NCI-H1930 (cell line): ENCODE results near the gene LTBP1.
A peak's percentile ranks its signal among the peaks of the same experiment; 100 is the strongest.
"Not testable (repeated sequence)": the region's sequence is repeated elsewhere in the genome, so short reads cannot be mapped to it uniquely, and the experiment has no call there.

Experiments used
- DNase-seq, 2 experiments: peaks; one replicate each; lab custom pipeline; 2025; lab: John Stamatoyannopoulos, UW

The LTBP1 gene, protein sequence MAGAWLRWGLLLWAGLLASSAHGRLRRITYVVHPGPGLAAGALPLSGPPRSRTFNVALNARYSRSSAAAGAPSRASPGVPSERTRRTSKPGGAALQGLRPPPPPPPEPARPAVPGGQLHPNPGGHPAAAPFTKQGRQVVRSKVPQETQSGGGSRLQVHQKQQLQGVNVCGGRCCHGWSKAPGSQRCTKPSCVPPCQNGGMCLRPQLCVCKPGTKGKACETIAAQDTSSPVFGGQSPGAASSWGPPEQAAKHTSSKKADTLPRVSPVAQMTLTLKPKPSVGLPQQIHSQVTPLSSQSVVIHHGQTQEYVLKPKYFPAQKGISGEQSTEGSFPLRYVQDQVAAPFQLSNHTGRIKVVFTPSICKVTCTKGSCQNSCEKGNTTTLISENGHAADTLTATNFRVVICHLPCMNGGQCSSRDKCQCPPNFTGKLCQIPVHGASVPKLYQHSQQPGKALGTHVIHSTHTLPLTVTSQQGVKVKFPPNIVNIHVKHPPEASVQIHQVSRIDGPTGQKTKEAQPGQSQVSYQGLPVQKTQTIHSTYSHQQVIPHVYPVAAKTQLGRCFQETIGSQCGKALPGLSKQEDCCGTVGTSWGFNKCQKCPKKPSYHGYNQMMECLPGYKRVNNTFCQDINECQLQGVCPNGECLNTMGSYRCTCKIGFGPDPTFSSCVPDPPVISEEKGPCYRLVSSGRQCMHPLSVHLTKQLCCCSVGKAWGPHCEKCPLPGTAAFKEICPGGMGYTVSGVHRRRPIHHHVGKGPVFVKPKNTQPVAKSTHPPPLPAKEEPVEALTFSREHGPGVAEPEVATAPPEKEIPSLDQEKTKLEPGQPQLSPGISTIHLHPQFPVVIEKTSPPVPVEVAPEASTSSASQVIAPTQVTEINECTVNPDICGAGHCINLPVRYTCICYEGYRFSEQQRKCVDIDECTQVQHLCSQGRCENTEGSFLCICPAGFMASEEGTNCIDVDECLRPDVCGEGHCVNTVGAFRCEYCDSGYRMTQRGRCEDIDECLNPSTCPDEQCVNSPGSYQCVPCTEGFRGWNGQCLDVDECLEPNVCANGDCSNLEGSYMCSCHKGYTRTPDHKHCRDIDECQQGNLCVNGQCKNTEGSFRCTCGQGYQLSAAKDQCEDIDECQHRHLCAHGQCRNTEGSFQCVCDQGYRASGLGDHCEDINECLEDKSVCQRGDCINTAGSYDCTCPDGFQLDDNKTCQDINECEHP (N-terminal part only)

DNA sequence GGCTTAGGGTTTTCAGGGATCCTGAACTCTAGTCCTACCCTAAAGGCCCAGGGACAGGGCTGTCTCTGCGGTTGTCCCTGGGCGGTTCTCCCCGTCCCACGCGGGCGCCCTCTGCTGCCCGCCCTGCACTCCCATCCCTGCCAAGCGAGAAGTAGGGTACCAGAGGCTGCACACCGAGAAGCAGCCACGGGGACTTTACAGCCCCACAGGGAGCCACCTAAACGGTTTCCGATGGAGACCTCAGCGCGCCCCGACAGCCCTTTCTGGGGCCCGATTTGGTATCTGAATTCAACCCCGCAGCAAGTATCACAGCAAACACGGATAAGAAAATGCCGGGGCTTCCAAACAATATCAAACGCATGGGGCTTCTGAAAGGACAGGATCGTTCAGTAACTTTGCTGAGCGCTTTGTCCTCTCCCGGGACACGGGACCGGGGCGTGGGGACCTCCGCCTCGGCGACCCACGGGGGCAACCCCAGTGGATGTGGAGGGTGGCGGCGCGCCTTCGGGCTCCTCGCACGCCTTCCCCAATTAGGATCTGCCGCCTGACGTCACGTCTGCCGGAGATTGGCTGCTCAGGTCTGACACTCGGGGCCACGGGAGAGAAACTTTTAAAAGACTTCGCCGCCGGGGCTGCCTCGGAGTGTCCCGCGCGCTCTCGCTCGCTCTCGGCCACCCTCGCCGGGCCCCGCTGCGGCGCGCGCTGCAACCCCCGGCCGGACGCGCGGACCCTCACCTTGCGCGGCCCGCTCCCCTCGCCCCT lies at the start of gene LTBP1:
TSS of gene LTBP1 (plus strand) at position 640 of the 762 bp plus-strand sequence. CDS start 372 bp downstream, outside the sequence.
- peak; percentile 44 to 63 for DNase-seq

DNA sequence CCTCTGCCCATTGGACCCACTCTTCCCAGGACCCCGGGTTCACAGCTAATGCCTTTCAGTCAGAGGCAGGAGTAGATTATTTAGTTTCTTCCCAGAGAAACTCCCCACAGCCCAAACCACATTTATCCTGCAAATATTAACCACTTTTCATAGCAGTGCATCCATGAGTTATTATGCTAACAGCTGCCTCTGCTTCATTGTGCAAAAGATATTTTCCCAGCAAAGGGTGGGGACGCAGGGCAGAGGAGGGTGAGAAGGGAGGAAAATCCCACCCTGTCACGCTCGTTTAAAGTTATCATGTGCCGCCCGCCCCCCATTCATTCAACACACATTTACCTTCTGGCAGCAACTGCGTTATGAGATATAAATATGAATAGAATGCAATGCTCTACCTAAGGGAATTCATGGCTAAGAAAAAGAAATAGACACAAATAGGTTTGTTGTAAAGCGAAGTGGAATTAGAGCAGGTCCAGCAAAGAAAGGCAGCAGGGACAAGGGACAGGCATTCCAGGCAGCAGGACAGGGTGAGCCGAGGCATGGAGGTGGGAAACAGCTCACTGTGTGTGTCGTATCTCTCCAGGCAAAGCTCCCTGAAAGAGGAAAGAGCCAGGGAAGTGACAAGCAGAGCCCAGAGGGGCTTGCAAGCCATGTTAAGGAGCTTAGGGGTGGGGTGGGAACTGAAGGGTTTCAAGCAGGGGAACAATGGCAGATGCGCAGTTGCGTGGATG lies 46.3 kb upstream of the LTBP1 start:
- DNase-seq, result no peak

DNA sequence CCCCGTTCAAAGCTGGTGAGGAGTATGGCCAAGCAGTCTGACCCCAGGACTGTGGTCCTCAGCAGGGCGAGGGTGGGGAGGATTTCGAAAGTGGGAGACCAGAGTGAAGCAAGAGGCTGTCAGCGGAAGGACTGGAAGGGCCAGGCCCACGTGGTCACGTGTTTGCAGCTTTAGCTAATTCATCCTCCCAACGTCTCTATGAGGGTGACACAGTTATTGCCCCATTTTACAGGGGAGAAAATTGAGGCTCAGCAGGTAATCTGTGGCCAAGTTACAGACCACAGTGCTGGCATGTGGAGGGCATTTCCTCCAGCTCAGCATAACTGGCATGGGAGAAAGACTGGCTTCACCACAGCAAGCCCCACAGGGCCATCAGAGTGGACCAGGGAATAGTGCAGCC lies 45.4 kb upstream of the LTBP1 start:
- DNase-seq, result no peak

GRCh38 chr2:32902174-32902573 lies 44.6 kb upstream of the LTBP1 start:
- DNase-seq, result no peak

DNA sequence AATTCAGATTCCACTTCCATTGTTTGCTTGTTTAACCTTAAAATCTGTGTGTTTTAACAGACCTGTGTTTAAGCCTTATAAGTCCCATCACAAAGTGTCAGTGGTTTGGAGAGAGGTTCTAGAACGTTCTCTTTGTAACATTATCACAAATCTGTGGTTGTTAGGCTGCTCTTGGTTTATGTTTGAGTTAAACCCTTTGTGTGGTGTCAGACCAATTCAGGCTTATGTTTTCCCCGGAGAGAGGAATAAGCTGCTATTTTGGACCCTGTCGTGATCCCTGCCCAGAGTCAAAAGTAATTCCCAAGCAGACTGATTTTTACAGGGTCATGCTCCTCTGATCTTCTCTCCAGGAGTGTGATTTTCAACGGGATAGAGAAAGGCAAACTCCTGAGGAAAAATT lies 43.8 kb upstream of the LTBP1 start:
- DNase-seq, result no peak

DNA sequence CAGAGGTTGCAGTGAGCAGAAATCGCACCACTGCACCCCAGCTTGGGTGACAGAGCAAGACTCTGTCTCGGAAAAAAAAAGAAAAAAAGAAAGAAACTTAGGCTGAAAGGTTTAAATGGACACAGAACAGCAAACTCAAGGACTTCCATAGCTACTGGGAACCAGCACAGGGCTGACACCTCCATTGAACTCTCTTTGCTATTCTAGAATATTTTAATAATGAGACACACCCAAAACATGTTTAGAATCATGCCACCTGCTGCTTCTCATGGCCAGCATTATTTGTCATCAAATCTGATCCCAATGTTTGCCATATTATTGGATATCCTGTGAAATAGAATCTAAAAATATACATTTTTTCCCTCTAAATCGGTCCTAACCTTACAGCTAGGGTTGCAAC lies 42.7 kb upstream of the LTBP1 start:
- DNase-seq, result no peak

- no peak for DNase-seq
Observed at GRCh38 chr2:32904751-32905150, 42.0 kb upstream of the LTBP1 start.

DNA sequence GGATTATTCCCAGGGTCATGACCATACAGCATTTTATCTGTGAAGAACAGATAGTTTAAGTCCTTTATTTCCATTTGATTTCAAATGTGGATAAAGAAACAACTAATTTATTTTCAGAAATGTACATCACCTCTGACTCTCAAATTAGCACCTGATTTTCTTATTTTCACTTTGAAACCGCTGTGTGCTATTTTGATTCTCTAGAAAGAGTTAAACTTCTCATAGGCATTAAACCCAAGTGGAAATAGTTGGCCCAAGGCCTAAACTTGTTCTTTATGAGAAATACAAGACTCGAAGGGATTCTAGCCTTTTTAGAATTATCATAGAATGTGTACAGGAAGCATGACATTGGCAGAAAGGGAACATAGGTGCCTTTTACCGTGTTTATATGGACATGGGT lies 41.5 kb upstream of the LTBP1 start:
- no peak for DNase-seq

GRCh38 chr2:32910883-32911598 lies 35.7 kb upstream of the LTBP1 start:
- DNase-seq, result no peak

DNA sequence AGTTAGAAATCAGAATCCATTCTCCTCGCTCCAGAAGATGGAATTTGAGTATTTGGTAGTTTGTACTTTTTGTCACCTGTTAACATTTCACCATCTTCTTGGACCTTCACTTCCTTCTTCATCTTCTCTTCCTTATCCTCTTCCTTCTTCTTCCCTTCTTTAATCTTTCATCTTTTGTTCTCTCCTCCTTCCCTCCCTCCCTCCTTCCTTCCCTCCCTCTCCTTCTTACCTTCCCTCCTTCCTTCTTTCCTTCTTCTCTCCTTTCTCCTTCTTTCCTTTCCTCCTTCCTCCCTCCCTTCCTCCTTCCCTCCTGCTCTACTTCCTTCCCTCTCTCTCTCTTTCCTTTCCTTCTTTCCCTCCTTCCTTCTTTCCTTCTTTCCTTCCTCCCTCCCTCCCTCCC lies 31.1 kb upstream of the LTBP1 start:
- DNase-seq, result no peak

- no peak for DNase-seq
Observed at GRCh38 chr2:32918774-32919173, 28.0 kb upstream of the LTBP1 start.

DNA sequence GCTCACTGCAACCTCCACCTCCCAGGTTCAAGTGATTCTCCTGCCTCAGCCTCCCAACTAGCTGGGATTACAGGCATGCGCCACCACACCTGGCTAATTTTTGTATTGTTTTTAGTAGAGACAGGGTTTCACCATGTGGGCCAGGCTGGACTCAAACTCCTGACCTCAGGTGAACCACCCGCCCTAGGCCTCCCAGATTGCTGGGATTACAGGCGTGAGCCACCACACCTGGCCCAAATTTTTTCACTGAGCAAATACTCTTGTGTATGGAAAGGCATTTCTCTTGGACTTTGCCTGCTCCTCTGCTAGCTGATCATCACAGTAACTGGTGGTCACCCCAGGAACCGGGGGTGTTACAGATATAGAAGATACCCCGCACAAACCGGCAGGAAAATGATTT lies 26.9 kb upstream of the LTBP1 start:
- not testable (repeated sequence) for DNase-seq

DNA sequence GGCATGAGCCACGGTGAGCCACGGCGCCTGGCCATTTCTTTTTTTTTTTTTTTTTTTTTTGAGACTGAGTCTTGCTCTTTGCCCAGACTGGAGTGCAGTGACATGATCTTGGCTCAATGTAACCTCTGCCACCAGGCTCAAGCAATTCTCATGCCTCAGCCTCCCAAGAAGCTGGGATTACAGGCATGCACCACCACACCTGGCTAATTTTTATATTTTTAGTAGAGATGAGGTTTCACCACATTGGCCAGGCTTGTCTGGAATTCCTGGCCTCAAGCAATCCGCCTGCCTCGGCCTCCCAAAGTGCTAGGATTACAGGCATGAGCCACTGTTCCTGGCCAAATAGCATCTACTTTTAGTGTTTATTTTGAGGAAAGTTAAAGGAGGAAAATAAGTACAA lies 25.3 kb upstream of the LTBP1 start:
- not testable (repeated sequence) for DNase-seq

- DNase-seq, result no peak
Observed at GRCh38 chr2:32922501-32922900, 24.3 kb upstream of the LTBP1 start.

GRCh38 chr2:32923109-32923508 lies 23.6 kb upstream of the LTBP1 start:
- no peak for DNase-seq

- DNase-seq, result no peak
Observed at GRCh38 chr2:32925283-32925815, 21.4 kb upstream of the LTBP1 start.

- DNase-seq, result no peak
Observed at GRCh38 chr2:32925976-32926707, 20.6 kb upstream of the LTBP1 start.

DNA sequence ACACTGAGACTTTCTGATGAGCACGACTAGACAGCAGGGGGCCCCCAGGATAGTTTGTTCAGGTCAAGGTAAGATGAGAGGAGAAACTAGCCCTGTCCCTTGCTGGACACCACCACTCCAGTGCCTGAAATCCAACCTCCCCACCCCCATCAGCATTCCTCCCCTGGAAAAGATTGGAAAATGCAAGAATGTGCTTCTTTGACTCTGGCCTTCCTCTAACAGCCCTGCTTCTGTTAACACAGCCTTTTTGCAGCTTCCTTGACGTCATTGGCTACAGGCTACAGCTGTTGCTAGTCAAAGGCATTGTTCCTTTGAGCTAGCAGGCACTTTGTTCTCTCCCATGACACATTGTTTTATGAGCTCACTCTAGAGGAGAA lies 20.1 kb upstream of the LTBP1 start:
- DNase-seq, result no peak

DNA sequence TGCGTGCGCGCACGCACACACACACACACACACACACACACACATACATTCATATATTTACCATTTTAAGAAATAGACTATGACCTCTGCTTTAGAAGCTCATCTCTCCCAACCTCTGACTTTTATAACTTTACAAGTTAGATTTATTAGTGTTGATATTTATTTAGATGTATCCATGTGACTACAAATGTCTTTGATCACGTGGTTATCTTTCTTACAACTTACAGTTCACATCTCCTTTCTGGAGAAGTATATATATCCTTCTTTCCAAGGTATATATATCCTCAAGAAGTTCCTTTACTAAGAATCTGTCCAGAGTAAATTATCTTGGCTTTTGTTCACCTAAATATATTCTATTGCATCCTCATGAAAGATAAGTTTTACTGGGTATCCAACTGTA lies 16.3 kb upstream of the LTBP1 start:
- no peak for DNase-seq
